Measurements from ENCODE around the gene SERPINH1.

DNA sequence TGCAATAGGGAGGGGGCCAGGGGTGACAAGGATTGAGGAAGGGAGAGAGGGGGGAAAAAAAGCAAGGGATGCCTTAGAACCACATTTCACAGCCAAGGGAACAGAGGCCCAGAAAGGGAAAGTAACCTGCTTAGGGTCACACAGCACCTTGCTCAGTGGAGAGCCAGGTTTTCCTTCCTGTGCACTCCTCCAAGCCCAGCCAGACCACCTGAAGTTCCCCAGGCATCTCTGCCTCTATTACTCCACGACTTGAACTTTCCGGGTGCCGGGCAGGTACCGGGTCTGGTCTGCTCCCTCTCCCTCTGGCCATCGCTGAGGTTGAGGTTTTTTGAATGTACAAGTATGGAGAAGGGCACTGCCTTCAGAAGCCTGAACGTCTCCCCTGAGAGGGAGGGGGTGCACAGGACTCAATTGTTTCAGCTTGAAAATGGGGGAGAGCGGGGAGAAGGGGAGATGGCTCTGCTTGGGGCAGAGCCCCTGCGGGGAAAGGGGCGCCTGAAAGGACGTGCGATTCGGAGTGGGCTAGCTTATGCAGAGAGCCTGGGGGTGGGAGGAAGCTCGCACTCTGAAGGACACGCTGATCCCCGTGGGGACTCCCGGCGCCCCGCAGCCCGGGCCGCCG lies 516 bp upstream of the SERPINH1 start:
- TF ChIP-seq, protein P1, sequence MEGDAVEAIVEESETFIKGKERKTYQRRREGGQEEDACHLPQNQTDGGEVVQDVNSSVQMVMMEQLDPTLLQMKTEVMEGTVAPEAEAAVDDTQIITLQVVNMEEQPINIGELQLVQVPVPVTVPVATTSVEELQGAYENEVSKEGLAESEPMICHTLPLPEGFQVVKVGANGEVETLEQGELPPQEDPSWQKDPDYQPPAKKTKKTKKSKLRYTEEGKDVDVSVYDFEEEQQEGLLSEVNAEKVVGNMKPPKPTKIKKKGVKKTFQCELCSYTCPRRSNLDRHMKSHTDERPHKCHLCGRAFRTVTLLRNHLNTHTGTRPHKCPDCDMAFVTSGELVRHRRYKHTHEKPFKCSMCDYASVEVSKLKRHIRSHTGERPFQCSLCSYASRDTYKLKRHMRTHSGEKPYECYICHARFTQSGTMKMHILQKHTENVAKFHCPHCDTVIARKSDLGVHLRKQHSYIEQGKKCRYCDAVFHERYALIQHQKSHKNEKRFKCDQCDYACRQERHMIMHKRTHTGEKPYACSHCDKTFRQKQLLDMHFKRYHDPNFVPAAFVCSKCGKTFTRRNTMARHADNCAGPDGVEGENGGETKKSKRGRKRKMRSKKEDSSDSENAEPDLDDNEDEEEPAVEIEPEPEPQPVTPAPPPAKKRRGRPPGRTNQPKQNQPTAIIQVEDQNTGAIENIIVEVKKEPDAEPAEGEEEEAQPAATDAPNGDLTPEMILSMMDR (IDR thresholded peaks at IDR 0.05), result no peak
- TF ChIP-seq EZH2 (IDR thresholded peaks at IDR 0.05; ENCODE audit: borderline replicate concordance, insufficient read depth, low read depth, low read length, poor library complexity, severe bottlenecking), result no peak
